Loucy (cell line): ENCODE data around the gene KCNMA1.

Experiments used
- H2AFZ ChIP-seq: fragments of 200-600 bp; sonication (generic); 2 replicates; pipeline ENCODE4 v1.6.0; 2016; ENCODE audit warnings: antibody characterized with exemption, mild to moderate bottlenecking, low read length, moderate library complexity
- H3F3A ChIP-seq: fragments of 200-600 bp; 2 replicates; pipeline ENCODE4 v1.6.0; 2016; ENCODE audit warnings: antibody characterized with exemption, low read depth, mild to moderate bottlenecking
- H3K27me3 ChIP-seq: fragments of 200-600 bp; sonication (generic); 2 replicates; pipeline ENCODE4 v1.6.1; 2014; ENCODE audit warnings: low read length, mild to moderate bottlenecking; ENCODE audit not compliant: insufficient read depth, poor library complexity, severe bottlenecking
- H3K36me3 ChIP-seq: fragments of 200-600 bp; sonication (generic); 2 replicates; pipeline ENCODE4 v1.6.1; 2016; ENCODE audit warnings: low read length; ENCODE audit not compliant: insufficient read depth
- H3K4me1 ChIP-seq: fragments of 200-600 bp; sonication (generic); 2 replicates; pipeline ENCODE4 v1.5.1; 2014; ENCODE audit warnings: low read length, mild to moderate bottlenecking; ENCODE audit not compliant: insufficient read depth, poor library complexity, severe bottlenecking
- H3K4me2 ChIP-seq: fragments of 200-600 bp; sonication (generic); 2 replicates; pipeline ENCODE4 v1.6.0; 2014; ENCODE audit warnings: antibody characterized with exemption, low read length, low read depth, mild to moderate bottlenecking; ENCODE audit not compliant: poor library complexity, severe bottlenecking
- H3K4me3 ChIP-seq: fragments of 200-600 bp; sonication (generic); 2 replicates; pipeline ENCODE4 v1.5.1; 2014; ENCODE audit warnings: low read length, mild to moderate bottlenecking, mixed read lengths; ENCODE audit not compliant: poor library complexity, severe bottlenecking
- H3K79me2 ChIP-seq: fragments of 200-600 bp; sonication (generic); 2 replicates; pipeline ENCODE4 v1.6.1; 2014; ENCODE audit warnings: low read length; ENCODE audit not compliant: insufficient read depth
- H3K9ac ChIP-seq: fragments of 200-600 bp; sonication (generic); 2 replicates; pipeline ENCODE4 v1.6.0; 2014; ENCODE audit warnings: mild to moderate bottlenecking, low read depth, low read length, moderate library complexity; ENCODE audit not compliant: poor library complexity, severe bottlenecking
- H3K9me2 ChIP-seq: fragments of 200-600 bp; sonication (generic); replicated peaks from 2 replicates; pipeline ENCODE4 v1.6.1; 2016; ENCODE audit warnings: low read depth, low read length, mixed read lengths
- H3K9me3 ChIP-seq: fragments of 200-600 bp; sonication (generic); 2 replicates; pipeline ENCODE4 v1.6.1; 2014; ENCODE audit warnings: mild to moderate bottlenecking, antibody characterized with exemption, low read length, low read depth; ENCODE audit not compliant: insufficient read depth
- H4K20me1 ChIP-seq: fragments of 200-600 bp; sonication (generic); 2 replicates; pipeline ENCODE4 v1.6.0; 2014; ENCODE audit warnings: antibody characterized with exemption, low read length, mild to moderate bottlenecking; ENCODE audit not compliant: insufficient read depth, poor library complexity, severe bottlenecking
- CTCF ChIP-seq: fragments of 200-600 bp; sonication (generic); conservative IDR thresholded peaks from 2 replicates; pipeline ENCODE4 v1.5.1; 2014; ENCODE audit warnings: mild to moderate bottlenecking, antibody characterized with exemption, low read length
- EZH2phosphoT487 ChIP-seq: fragments of 200-600 bp; IDR thresholded peaks from 2 replicates; pipeline ENCODE4 v1.6.1; 2018; ENCODE audit warnings: antibody characterized with exemption, mild to moderate bottlenecking, moderate library complexity, borderline replicate concordance

KCNMA1 gene

GRCh38 chr10:77518241-77518909, 119.2 kb downstream of the KCNMA1 start:
- H3K4me3 ChIP-seq, result no peak overlapping the region
- H3K27me3 ChIP-seq, result no peaks in the 10 kb centered on the region
- no peak overlapping the region for H3K4me2 ChIP-seq
- no peaks in the 10 kb centered on the region for H3F3A ChIP-seq
- H4K20me1 ChIP-seq, result no peaks in the 10 kb centered on the region
- no peaks in the 10 kb centered on the region for H3K79me2 ChIP-seq
- no peak overlapping the region for H2AFZ ChIP-seq
- no peaks in the 10 kb centered on the region for H3K9me2 ChIP-seq
- H3K4me1 ChIP-seq, result no peaks in the 10 kb centered on the region
- no peak for TF ChIP-seq EZH2phosphoT487
- no peak for TF ChIP-seq CTCF
- H3K36me3 ChIP-seq, result no peaks in the 10 kb centered on the region
- no peak overlapping the region for H3K9ac ChIP-seq
- H3K9me3 ChIP-seq, result no peaks in the 10 kb centered on the region

- Histone ChIP-seq H4K20me1 (no peaks in the 10 kb centered on the region), H3K4me2 (no peak overlapping the region)
Observed at GRCh38 chr10:77516575-77516974, 121.0 kb downstream of the KCNMA1 start.

GRCh38 chr10:77514870-77515269, 122.7 kb downstream of the KCNMA1 start:
- no peak for TF ChIP-seq CTCF
- no peak for TF ChIP-seq EZH2phosphoT487
- no peak overlapping the region for H3K9ac ChIP-seq
- no peak overlapping the region for H3K4me3 ChIP-seq
- no peaks in the 10 kb centered on the region for H3K27me3 ChIP-seq
- H3K9me2 ChIP-seq, result no peaks in the 10 kb centered on the region
- H3K9me3 ChIP-seq, result no peaks in the 10 kb centered on the region
- no peaks in the 10 kb centered on the region for H3K4me1 ChIP-seq
- no peaks in the 10 kb centered on the region for H3K79me2 ChIP-seq
- no peak overlapping the region for H3K4me2 ChIP-seq
- no peak overlapping the region for H2AFZ ChIP-seq
- no peaks in the 10 kb centered on the region for H4K20me1 ChIP-seq
- H3F3A ChIP-seq, result no peaks in the 10 kb centered on the region
- H3K36me3 ChIP-seq, result no peaks in the 10 kb centered on the region

More at GRCh38 chr10:77516575-77516974, 121.0 kb downstream of the KCNMA1 start:
- H3K4me3 ChIP-seq, result no peak overlapping the region
- H3F3A ChIP-seq, result no peaks in the 10 kb centered on the region
- no peaks in the 10 kb centered on the region for H3K9me3 ChIP-seq
- no peaks in the 10 kb centered on the region for H3K27me3 ChIP-seq
- H3K4me1 ChIP-seq, result no peaks in the 10 kb centered on the region
- no peak for TF ChIP-seq CTCF
- TF ChIP-seq EZH2phosphoT487, result no peak
- H3K9me2 ChIP-seq, result no peaks in the 10 kb centered on the region
- H3K9ac ChIP-seq, result no peak overlapping the region
- no peaks in the 10 kb centered on the region for H3K36me3 ChIP-seq
- no peaks in the 10 kb centered on the region for H3K79me2 ChIP-seq
- no peak overlapping the region for H2AFZ ChIP-seq
